Measurements from ENCODE around the gene THNSL1.
"Not testable (repeated sequence)": the region's sequence is repeated elsewhere in the genome, so short reads cannot be mapped to it uniquely, and the experiment has no call there.

Gene THNSL1

DNA sequence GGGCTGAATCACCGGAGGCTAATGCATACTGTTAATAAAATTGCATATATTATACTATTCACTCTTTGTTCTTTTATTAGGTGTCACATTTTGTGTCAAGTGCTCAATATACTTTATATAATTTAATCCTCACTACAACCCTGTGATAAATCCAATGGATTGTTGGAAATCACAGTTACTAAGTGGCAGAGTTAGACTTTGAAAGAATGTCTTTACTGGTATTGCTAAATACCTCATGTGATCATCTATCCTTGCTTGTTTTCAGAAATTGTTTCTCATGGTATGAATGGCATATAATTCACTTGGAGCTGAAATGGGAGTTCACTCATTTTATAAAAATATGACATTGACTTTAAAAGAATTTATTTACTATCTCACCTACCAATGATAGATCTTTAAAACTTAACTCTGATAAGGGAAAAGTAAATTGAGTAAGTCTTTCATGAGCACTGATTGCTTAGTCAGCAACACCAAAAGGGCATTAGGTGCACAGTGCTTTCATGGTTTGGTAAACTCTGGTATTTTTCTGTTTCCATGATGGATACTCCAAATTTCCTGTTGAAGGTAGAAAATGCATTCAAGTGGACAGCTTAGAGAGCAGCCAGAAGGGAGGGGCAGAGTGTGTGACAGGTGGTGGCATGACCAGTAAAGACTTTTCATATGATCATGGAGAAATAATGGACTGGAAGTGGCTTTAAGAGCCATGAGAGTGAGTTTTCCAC, 23.0 kb upstream of the THNSL1 start:
- TF ChIP-seq SP1 (IDR thresholded peaks at IDR 0.05) (no peak), L3MBTL2 (conservative IDR thresholded peaks at IDR 0.05) (no peak), HDGF (IDR thresholded peaks at IDR 0.05; ENCODE audit: borderline replicate concordance) (no peak), SUZ12 (IDR thresholded peaks at IDR 0.05) (no peak), FOXA1 (IDR thresholded peaks at IDR 0.05) (no peak), NFRKB (IDR thresholded peaks at IDR 0.05) (no peak), BHLHE40 (IDR thresholded peaks at IDR 0.05; ENCODE audit: borderline replicate concordance) (no peak), FOXK2 (IDR thresholded peaks at IDR 0.05) (no peak), TARDBP (IDR thresholded peaks at IDR 0.05) (no peak), CTBP1 (IDR thresholded peaks at IDR 0.05; ENCODE audit: borderline replicate concordance) (no peak), ZNF384 (IDR thresholded peaks at IDR 0.05) (no peak), ELF4 (IDR thresholded peaks at IDR 0.05) (no peak), FOXM1 (IDR thresholded peaks at IDR 0.05; ENCODE audit: borderline replicate concordance) (no peak), ARNT (IDR thresholded peaks at IDR 0.05) (no peak)
- TF ChIP-seq, protein P1, sequence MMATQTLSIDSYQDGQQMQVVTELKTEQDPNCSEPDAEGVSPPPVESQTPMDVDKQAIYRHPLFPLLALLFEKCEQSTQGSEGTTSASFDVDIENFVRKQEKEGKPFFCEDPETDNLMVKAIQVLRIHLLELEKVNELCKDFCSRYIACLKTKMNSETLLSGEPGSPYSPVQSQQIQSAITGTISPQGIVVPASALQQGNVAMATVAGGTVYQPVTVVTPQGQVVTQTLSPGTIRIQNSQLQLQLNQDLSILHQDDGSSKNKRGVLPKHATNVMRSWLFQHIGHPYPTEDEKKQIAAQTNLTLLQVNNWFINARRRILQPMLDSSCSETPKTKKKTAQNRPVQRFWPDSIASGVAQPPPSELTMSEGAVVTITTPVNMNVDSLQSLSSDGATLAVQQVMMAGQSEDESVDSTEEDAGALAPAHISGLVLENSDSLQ (IDR thresholded peaks at IDR 0.05) = no peak
- CTCF ChIA-PET = no interaction called here
- no peak for DNase-seq (ENCODE audit: extremely low spot score)
- POLR2A ChIA-PET = no interaction called here

DNA sequence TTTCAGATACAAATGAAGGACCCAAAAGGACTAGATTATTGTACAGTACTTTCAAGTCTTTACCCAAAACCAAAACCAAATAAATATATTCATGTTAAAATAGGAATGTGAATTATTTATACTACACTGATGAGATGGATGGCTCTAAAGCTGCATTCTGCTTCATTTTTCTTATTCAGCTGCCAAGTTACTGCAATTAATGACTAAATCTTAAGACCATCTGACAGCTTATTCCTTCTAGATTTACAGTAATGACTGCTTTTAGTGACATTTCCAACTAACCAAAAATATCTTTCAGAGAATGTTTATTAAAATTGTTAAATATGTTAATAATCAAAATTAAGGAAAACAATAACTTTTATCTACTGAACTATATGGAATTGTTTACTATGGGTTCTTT, 21.3 kb upstream of the THNSL1 start:
- TF ChIP-seq SUZ12 (IDR thresholded peaks at IDR 0.05) = no peak
- no peak for TF ChIP-seq HDGF (IDR thresholded peaks at IDR 0.05; ENCODE audit: borderline replicate concordance)
- TF ChIP-seq LEF1 (IDR thresholded peaks at IDR 0.05; ENCODE audit: borderline replicate concordance) = no peak
- TF ChIP-seq FOXM1 (IDR thresholded peaks at IDR 0.05; ENCODE audit: borderline replicate concordance) = no peak
- no peak for TF ChIP-seq NFRKB (IDR thresholded peaks at IDR 0.05)
- no peak for TF ChIP-seq ZNF384 (IDR thresholded peaks at IDR 0.05)
- no peak for TF ChIP-seq SP1 (IDR thresholded peaks at IDR 0.05)
- no peak for TF ChIP-seq TARDBP (IDR thresholded peaks at IDR 0.05)
- TF ChIP-seq FOXA1 (IDR thresholded peaks at IDR 0.05) = no peak
- TF ChIP-seq L3MBTL2 (conservative IDR thresholded peaks at IDR 0.05) = no peak
- TF ChIP-seq ARNT (IDR thresholded peaks at IDR 0.05) = no peak
- no peak for TF ChIP-seq FOXK2 (IDR thresholded peaks at IDR 0.05)
- TF ChIP-seq BHLHE40 (IDR thresholded peaks at IDR 0.05; ENCODE audit: borderline replicate concordance) = no peak
- TF ChIP-seq, protein P1 (IDR thresholded peaks at IDR 0.05) = no peak
- TF ChIP-seq CTBP1 (IDR thresholded peaks at IDR 0.05; ENCODE audit: borderline replicate concordance) = no peak
- no peak for TF ChIP-seq ELF4 (IDR thresholded peaks at IDR 0.05)
- CTCF ChIA-PET = no interaction called here
- POLR2A ChIA-PET = no interaction called here

DNA sequence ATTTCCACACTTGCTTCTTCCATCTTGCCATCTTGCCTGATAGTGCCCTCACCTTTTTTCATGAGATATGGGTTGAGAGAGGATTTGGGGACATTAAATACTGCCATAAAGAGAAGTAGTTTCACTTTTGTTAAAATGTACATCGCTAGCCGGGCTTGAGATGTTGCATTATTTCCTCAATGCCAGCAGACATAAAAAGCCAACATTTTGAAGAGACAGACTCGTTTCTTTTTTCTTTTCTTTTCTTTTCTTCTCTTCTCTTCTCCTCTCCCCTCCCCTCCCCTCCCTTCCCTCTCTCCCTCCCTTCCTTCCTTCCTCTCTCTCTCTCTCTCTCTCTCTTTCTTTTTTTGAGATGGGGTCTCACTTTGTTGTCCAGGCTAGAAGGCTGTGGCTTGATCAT, 18.4 kb upstream of the THNSL1 start:
- CTCF ChIA-PET = no interaction called here
- POLR2A ChIA-PET = no interaction called here
- no peak for TF ChIP-seq FOXA1 (IDR thresholded peaks at IDR 0.05)
- no peak for TF ChIP-seq SP1 (IDR thresholded peaks at IDR 0.05)
- TF ChIP-seq ZNF384 (IDR thresholded peaks at IDR 0.05) = no peak
- no peak for TF ChIP-seq LEF1 (IDR thresholded peaks at IDR 0.05; ENCODE audit: borderline replicate concordance)
- TF ChIP-seq HDGF (IDR thresholded peaks at IDR 0.05; ENCODE audit: borderline replicate concordance) = no peak
- TF ChIP-seq FOXM1 (IDR thresholded peaks at IDR 0.05; ENCODE audit: borderline replicate concordance) = no peak
- TF ChIP-seq BHLHE40 (IDR thresholded peaks at IDR 0.05; ENCODE audit: borderline replicate concordance) = no peak
- TF ChIP-seq FOXK2 (IDR thresholded peaks at IDR 0.05) = no peak
- no peak for DNase-seq (ENCODE audit: extremely low spot score)

More for the DNA sequence above, 21.3 kb upstream of the THNSL1 start:
- no peak for DNase-seq (ENCODE audit: extremely low spot score)

DNA sequence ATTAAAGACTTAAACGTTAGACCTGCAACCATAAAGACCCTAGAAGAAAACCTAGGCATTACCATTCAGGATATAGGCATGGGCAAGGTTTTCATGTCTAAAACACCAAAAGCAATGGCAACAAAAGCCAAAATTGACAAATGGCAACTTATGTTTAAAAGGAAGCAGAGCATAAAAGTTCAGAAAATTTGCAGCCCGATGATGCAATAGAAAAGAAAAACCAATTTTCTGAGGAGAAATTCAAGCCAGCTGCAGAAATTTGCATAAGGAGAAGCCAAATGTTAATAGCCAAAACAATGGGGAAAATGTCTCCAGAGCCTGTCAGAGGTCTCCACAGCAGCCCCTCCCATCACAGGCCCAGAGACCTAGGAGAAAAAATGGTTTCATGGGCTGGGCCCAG, 4.8 kb upstream of the THNSL1 start:
- DNase-seq (ENCODE audit: extremely low spot score); POLR2A ChIA-PET; CTCF ChIA-PET: not testable (repeated sequence)

DNA sequence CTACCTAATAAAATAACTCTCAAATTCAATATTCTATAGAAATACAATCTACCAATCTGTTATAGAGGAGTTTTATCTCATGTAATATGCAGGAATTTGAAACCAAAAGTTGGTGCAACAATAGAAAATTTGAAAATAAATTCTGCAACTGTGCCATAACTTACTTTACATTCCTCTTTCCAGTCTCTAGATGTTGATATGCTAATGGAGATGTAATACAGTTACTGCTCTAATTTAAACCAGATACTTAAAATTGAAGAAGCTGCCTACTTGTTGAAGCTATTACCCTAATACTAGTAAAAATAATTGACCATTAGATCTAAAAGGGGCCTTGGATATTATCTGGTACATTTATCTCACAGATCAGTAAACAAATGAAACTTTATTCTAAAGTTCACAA, 1.8 kb upstream of the THNSL1 start:
- CTCF ChIA-PET = no interaction called here
- TF ChIP-seq CTBP1 (IDR thresholded peaks at IDR 0.05; ENCODE audit: borderline replicate concordance) (no peak), HDGF (IDR thresholded peaks at IDR 0.05; ENCODE audit: borderline replicate concordance) (no peak)
- POLR2A ChIA-PET = no interaction called here
- DNase-seq (ENCODE audit: extremely low spot score) = no peak

DNA sequence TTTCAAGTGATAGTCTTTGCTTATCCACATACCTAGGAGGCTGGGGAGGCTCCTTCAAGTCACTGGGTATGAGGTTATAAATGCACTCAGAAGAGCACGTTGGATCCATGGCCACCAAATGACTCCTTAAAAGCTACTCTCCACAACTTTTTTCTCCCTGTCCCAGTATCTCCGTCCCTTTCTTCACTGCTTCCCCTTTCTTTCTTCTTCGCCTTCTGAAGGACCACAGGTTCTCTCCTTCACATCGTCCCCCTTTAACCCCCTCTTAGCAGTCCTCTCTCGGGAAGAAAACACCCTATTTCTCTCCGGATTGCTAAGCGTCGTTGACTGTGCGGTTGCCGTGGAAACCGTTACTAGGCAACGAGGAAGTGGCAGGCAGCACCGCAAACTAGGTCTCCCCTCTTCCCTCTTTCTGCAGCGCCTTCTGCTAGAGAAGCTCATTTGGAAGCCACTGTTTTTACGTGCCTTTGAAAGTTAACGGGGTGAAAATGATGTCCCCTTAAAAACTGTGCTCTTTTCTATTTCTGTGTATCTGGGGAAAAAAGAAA, 510 bp upstream of the THNSL1 start, which contains the start of gene ENKUR:
TSS of gene ENKUR (minus strand) at position 331 of the 548 bp plus-strand sequence. CDS start at position 109, 222 bp downstream.
- DNase-seq (ENCODE audit: extremely low spot score) = peak; percentile 87
- POLR2A ChIA-PET = interaction anchor here (0.6 to 1.4 kb wide), 2 partner anchors 9 to 306 kb away, joined by 3 to 4 read pairs; no protein-coding TSS in a partner anchor
- TF ChIP-seq, protein P1 (IDR thresholded peaks at IDR 0.05) = peak; percentile 68
- TF ChIP-seq L3MBTL2 (conservative IDR thresholded peaks at IDR 0.05) = no peak
- CTCF ChIA-PET = no interaction called here

DNA sequence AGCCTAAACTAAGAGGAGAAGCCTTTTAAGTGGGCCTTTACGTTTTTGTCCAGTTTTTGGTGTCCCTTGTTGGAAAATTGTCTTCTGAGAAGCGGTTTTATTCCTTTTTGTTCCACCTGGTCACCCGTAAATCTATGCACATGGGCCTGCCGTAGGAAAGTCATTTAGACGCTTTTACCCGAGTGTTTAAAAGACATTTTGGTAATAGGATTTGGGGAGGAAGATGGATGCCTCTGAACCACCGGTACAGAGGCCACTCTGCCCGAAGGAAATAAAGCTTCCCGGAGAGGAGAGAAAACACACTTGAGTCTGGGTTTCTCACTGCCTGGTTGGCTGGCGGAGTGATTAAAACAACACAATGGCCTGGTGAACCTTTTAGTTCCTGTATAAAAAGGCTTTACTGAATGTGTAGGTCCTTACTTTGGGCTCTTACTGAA, 760 bp downstream of the THNSL1 start:
- CTCF ChIA-PET = no interaction called here
- peak; percentile 16 for DNase-seq (ENCODE audit: extremely low spot score)
- POLR2A ChIA-PET = interaction anchor here (1.1 kb wide), 1 partner anchor 294 kb away, joined by 3 read pairs; the partner anchor contains the start of gene ARHGAP21
- TF ChIP-seq L3MBTL2 (conservative IDR thresholded peaks at IDR 0.05) (no peak), SP1 (IDR thresholded peaks at IDR 0.05) (no peak), LEF1 (IDR thresholded peaks at IDR 0.05; ENCODE audit: borderline replicate concordance) (no peak), ARNT (IDR thresholded peaks at IDR 0.05) (no peak), FOXA1 (IDR thresholded peaks at IDR 0.05) (no peak), ELF4 (IDR thresholded peaks at IDR 0.05) (no peak), ZNF384 (IDR thresholded peaks at IDR 0.05) (no peak), HDGF (IDR thresholded peaks at IDR 0.05; ENCODE audit: borderline replicate concordance) (no peak), FOXK2 (IDR thresholded peaks at IDR 0.05) (no peak), FOXM1 (IDR thresholded peaks at IDR 0.05; ENCODE audit: borderline replicate concordance) (no peak), BHLHE40 (IDR thresholded peaks at IDR 0.05; ENCODE audit: borderline replicate concordance) (no peak), SUZ12 (IDR thresholded peaks at IDR 0.05) (no peak), NFRKB (IDR thresholded peaks at IDR 0.05) (no peak), TARDBP (IDR thresholded peaks at IDR 0.05) (no peak), CTBP1 (IDR thresholded peaks at IDR 0.05; ENCODE audit: borderline replicate concordance) (no peak)
- TF ChIP-seq, protein P1 (IDR thresholded peaks at IDR 0.05) = no peak
